Memory B cell (primary cell): ENCODE data around the gene HOXA3.

Experiments used
- ATAC-seq: fragments of 150-1000 bp; cut with Tn5 transposase; 2 replicates; pipeline ENCODE4 v1.10.0; 2021; ENCODE audit warnings: low read depth, mild to moderate bottlenecking, moderate library complexity
- DNase-seq, 2 donors: peaks; one replicate each; pipeline ENCODE4 v3.0.0; 2022; ENCODE audit warnings: low spot score in 2 of 2
- H3K27ac Mint-ChIP-seq: one replicate; pipeline ENCODE4 v1.8.0; 2022; ENCODE audit warnings: mild to moderate bottlenecking, moderate library complexity, mixed read lengths
- H3K27me3 Mint-ChIP-seq: one replicate; pipeline ENCODE4 v1.8.0; 2022; ENCODE audit warnings: mixed read lengths
- H3K36me3 Mint-ChIP-seq: one replicate; pipeline ENCODE4 v1.8.0; 2022; ENCODE audit warnings: mild to moderate bottlenecking, mixed read lengths
- H3K4me1 Mint-ChIP-seq: one replicate; pipeline ENCODE4 v1.8.0; 2022; ENCODE audit warnings: mixed read lengths
- H3K4me3 Mint-ChIP-seq: one replicate; pipeline ENCODE4 v1.8.0; 2022; ENCODE audit warnings: mild to moderate bottlenecking, moderate library complexity, mixed read lengths
- H3K9me3 Mint-ChIP-seq: one replicate; pipeline ENCODE4 v1.8.0; 2022; ENCODE audit warnings: mixed read lengths

HOXA3 gene

DNA sequence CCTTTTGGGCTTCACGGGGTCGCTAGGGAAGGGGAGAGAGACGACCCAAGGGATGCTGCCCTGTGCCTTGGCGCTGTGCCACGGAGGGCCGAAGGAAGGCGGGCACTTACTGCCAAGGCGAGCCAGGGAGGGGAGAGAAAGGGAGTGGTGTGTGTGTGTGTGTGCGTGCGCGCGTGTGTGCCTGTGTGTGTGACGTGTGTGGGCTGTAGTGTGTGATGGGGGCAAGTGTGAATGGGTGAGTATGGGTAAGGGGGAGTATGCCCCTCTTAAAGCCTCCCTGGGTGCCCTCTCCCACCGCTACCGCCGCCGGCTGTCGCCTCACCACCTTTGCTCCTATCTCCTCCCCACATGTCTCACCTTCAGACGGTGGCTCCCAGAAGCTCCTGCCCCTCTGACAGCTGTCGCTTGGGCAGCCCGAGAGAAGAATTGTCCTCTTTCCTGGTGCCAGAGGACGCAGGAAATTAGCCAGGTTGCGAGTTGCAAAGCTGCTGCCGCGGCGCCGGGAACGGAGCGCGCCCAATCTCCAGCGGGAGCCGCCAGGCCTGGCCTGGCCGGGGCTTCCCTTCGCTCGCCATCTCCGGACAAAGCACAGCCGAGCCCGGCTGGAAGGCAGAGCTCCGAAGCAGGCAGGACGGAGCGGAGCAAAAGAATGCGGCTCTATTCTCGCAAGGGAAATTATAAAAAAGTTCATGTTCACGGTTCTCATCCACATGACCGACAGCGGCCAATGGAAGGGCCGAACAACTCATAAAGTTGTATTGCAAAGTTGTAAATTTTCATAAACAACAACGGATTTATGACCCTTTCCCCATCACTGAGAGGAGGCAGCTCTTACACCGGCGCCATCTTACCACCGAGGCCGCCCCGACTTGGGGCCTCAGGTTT lies at the start of gene HOXA3:
TSS of gene HOXA3 (minus strand) at position 653 of the 885 bp plus-strand sequence. CDS start 41,943 bp downstream, outside the sequence.
- Mint-ChIP-seq H3K27ac (peak within 1 kb of the TSS; percentile 77), H3K9me3 (peaks cover 1% of the 10 kb centered on the region), H3K27me3 (peaks cover 30% of the 10 kb centered on the region), H3K36me3 (no peaks in the 10 kb centered on the region), H3K4me3 (peak within 1 kb of the TSS; percentile 77), H3K4me1 (peaks cover 28% of the 10 kb centered on the region)
- ATAC-seq = no peak
- DNase-seq = no peak

DNA sequence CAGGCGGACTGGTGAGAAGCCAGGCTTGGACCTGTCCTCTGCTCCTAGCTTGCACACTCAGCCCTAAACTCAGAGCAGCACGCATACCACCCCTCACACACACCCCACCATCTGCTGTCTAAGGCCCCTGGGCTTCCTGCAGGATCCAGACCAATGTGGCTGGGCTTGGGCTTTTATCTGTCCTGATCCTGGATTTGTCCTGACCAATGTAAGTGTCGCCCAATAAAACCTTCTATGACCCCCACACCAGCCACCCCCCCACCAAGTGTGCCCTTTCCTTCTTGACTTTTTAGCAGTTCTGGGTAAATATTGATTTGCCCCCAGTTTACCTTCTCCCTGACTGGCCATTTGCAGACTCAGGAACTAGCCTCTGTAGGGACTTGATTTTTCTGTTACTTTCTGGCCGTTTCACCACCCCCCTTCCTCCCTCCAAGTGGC lies 49.2 kb upstream of the HOXA3 start:
- DNase-seq = no peak
- no peak for ATAC-seq
- H3K4me1 Mint-ChIP-seq = peaks cover 21% of the 10 kb centered on the region
- no peak overlapping the region for H3K27ac Mint-ChIP-seq
- peaks cover 37% of the 10 kb centered on the region for H3K27me3 Mint-ChIP-seq
- H3K4me3 Mint-ChIP-seq = peak overlapping the region; percentile 71
- no peaks in the 10 kb centered on the region for H3K36me3 Mint-ChIP-seq
- H3K9me3 Mint-ChIP-seq = peaks cover 2% of the 10 kb centered on the region

DNA sequence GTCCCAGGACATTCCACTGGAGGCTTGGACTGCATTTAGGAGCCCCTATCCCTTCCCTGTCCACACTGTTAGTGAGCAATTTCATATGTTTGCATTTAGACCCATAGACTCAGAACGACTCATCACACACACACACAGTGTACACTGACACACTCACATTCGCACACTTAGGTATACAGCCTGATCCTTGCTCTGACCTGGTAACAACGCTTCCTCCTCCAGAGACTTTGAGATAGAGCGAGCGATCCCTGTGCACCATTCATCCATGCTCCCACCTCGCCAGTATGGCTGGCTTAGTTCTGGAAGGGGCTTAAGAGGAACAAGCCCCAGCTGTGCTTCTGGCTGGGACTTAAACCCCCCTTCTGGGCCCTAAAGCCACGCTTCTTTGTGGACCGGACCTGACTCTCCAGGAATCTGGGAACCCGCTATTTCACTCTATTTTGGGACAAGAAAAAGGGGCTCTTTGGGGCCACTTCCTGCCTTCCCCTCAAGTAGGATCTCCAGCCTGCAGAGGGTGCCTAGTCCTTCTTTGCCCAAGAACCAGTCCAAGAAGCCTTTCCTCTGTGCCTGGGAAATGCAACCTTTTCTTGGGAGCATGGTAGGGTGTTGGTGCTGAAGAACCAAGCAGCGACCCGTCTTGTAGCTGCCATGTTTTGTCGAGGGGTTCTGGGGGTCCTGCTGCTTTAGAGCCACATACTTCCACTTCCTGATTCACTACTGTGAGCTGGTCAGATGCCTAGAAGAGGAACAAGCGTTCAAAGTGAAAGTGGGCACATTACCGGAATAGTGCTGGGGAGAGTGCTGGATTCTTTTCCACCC lies 48.6 kb upstream of the HOXA3 start:
- Mint-ChIP-seq H3K27ac (no peak overlapping the region), H3K9me3 (peaks cover 2% of the 10 kb centered on the region), H3K27me3 (peaks cover 36% of the 10 kb centered on the region), H3K4me1 (peaks cover 21% of the 10 kb centered on the region), H3K36me3 (no peaks in the 10 kb centered on the region), H3K4me3 (peak overlapping the region; percentile 71)
- peak in 1 of 2 donors; percentile 26 for DNase-seq
- ATAC-seq = peak; percentile 67

- Mint-ChIP-seq H3K9me3 (peaks cover 2% of the 10 kb centered on the region), H3K27ac (peak within 1 kb of the TSS; percentile 79), H3K4me3 (peak within 1 kb of the TSS; percentile 84), H3K4me1 (peaks cover 21% of the 10 kb centered on the region), H3K36me3 (no peaks in the 10 kb centered on the region), H3K27me3 (peaks cover 34% of the 10 kb centered on the region)
- ATAC-seq = peak; percentile 53
- peak in 1 of 2 donors; percentile 32 for DNase-seq
These were observed 47.7 kb upstream of the HOXA3 start, which contains the start of gene HOXA13 for GRCh38 chr7:27199849-27200760. TSS of gene HOXA13 (minus strand) at chr7:27200091. CDS start at chr7:27200077, 14 bp downstream.

DNA sequence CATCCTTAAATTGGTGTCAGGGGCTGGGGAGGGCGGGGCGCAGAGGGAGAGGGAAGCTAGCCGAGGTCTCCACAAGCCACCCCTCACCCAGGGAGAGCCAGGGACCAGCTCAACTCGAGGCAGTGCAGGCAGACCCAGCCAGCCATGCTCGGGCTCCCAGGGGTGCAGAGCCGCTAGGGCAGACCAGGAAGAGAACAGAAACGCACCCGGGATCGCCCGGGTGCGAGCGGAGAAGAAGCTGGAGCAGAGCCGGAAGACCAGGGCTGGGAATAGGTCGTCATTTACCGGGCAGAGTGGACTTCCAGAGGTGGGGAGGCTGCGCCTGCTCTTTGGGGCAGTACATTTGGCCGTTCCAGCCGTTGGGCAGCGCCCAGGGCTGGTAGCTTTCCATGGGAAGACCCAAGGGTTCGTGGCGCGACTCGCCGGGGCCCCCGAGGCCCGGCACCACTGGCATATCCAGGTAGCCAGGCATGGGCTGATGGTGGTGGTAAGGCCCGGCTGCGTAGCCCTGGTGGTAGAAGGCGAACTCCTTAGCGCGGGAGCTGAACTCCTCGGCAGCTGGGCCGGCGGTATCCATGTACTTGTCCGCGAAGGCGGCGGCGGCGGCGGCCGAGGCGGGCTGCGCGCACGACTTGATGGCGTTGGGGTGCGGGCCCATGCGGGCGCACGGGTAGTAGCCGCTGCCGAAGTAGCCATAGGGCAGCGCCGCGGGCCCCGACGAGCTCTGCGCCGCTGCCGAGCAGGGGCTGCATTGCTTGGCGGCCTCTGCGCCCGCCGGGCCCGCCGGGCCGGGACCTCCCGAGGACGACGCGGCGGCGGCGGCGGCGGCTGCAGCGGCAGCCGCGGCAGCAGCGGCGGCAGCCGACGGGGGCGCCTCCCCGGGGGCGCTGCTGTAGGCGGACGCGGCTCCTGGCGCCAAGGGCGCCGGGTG lies 46.8 kb upstream of the HOXA3 start:
- peak overlapping the region; percentile 56 for H3K4me3 Mint-ChIP-seq
- H3K27me3 Mint-ChIP-seq = peaks cover 35% of the 10 kb centered on the region
- DNase-seq = peak in 1 of 2 donors; percentile 39
- ATAC-seq = no peak
- H3K36me3 Mint-ChIP-seq = no peaks in the 10 kb centered on the region
- peaks cover 17% of the 10 kb centered on the region for H3K4me1 Mint-ChIP-seq
- H3K9me3 Mint-ChIP-seq = peaks cover 2% of the 10 kb centered on the region
- peak overlapping the region; percentile 79 for H3K27ac Mint-ChIP-seq

DNA sequence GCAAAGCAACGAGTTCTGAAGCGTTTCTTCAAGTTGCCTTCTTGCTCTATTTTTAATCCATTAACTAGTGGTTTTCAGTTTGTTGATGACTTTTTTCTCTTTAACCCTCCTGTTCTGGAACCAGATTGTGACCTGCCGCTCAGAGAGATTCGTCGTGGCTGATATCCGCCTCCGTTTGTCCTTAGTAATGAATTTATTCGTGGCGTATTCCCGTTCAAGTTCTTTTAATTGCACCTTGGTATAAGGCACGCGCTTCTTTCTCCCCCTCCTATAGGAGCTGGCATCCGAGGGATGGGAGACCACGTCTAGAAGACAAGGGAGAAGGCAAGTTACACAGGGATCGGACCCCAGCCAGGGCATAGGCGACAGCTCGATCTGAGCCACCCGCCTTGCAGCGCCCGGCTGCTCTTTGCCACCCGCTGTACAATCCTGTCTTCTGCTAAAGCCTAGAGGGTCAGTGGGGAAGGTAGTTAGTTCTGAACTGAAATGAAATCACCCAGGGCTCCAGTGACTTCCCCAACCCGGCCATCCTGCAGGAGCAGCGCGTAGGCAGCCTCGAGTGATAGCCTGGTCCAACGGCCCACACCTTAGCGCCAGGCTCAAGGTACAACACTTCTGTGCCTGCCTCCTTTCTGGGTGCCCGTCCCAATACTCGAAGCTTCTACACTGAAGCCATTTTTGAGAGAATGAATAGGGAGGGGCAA lies 45.9 kb upstream of the HOXA3 start:
- DNase-seq (peak in 1 of 2 donors; percentile 19), ATAC-seq (no peak)
- peaks cover 2% of the 10 kb centered on the region for H3K9me3 Mint-ChIP-seq
- H3K36me3 Mint-ChIP-seq = no peaks in the 10 kb centered on the region
- peaks cover 17% of the 10 kb centered on the region for H3K4me1 Mint-ChIP-seq
- peak overlapping the region; percentile 79 for H3K27ac Mint-ChIP-seq
- H3K27me3 Mint-ChIP-seq = peaks cover 32% of the 10 kb centered on the region
- H3K4me3 Mint-ChIP-seq = no peak overlapping the region

- no peak overlapping the region for H3K4me3 Mint-ChIP-seq
- DNase-seq (no peak), ATAC-seq (no peak)
- H3K36me3 Mint-ChIP-seq = no peaks in the 10 kb centered on the region
- H3K9me3 Mint-ChIP-seq = peaks cover 2% of the 10 kb centered on the region
- peak overlapping the region; percentile 30 for H3K27ac Mint-ChIP-seq
- peaks cover 30% of the 10 kb centered on the region for H3K27me3 Mint-ChIP-seq
- peaks cover 17% of the 10 kb centered on the region for H3K4me1 Mint-ChIP-seq
These were observed 45.0 kb upstream of the HOXA3 start for GRCh38 chr7:27197137-27198042.

DNA sequence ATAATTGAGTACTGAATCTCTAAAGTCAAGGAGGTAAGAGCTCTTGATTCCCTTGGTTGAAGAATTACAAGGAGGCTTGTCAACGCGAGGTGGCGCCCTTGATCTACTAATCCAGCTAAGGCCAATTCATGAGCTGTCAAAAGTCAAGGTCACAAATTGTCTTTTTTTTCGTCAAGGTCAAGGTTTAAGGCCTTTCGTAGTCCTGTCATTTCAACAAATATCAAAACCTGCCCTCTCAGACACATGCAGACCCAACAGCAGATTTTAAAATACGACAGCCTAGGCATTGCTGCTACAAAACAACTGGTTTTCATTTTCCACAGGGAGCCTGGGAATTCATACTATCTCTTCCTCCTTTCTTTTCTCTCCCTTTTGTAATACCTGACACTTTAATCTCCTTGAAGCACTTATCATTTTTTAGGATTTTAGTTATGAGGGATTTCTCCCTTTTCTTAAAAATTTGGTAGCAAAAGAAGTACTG lies 43.9 kb upstream of the HOXA3 start:
- peaks cover 15% of the 10 kb centered on the region for H3K4me1 Mint-ChIP-seq
- H3K9me3 Mint-ChIP-seq = peaks cover 2% of the 10 kb centered on the region
- ATAC-seq (peak; percentile 49), DNase-seq (peak; percentile 80 to 81)
- H3K4me3 Mint-ChIP-seq = no peak overlapping the region
- no peak overlapping the region for H3K27ac Mint-ChIP-seq
- peaks cover 27% of the 10 kb centered on the region for H3K27me3 Mint-ChIP-seq
- no peaks in the 10 kb centered on the region for H3K36me3 Mint-ChIP-seq

GRCh38 chr7:27194686-27195379 lies 42.5 kb upstream of the HOXA3 start:
- Mint-ChIP-seq H3K4me1 (peaks cover 3% of the 10 kb centered on the region), H3K36me3 (peaks cover 3% of the 10 kb centered on the region), H3K4me3 (no peak overlapping the region), H3K9me3 (peaks cover 2% of the 10 kb centered on the region), H3K27ac (no peak overlapping the region), H3K27me3 (peaks cover 32% of the 10 kb centered on the region)
- ATAC-seq (no peak), DNase-seq (no peak)

GRCh38 chr7:27194002-27194352 lies 41.6 kb upstream of the HOXA3 start:
- H3K36me3 Mint-ChIP-seq = peaks cover 3% of the 10 kb centered on the region
- H3K4me3 Mint-ChIP-seq = no peak overlapping the region
- H3K27me3 Mint-ChIP-seq = peaks cover 36% of the 10 kb centered on the region
- peaks cover 4% of the 10 kb centered on the region for H3K4me1 Mint-ChIP-seq
- DNase-seq (no peak), ATAC-seq (no peak)
- H3K27ac Mint-ChIP-seq = no peak overlapping the region
- H3K9me3 Mint-ChIP-seq = peaks cover 2% of the 10 kb centered on the region
